HG02763 (cell line): ENCODE results near the gene RFX3.

Experiments used
- ATAC-seq: cut with Tn5 transposase; IDR thresholded peaks from one replicate; pipeline ENCODE4 v1.9.1; 2021; ENCODE audit warnings: mild to moderate bottlenecking, moderate library complexity; ENCODE audit not compliant: unreplicated experiment

RFX3 gene

GRCh38 chr9:3514786-3515185 lies 11.0 kb downstream of the RFX3 start:
- no peak for ATAC-seq

GRCh38 chr9:3513265-3513818 lies 12.5 kb downstream of the RFX3 start:
- no peak for ATAC-seq

GRCh38 chr9:3511551-3511950 lies 14.2 kb downstream of the RFX3 start:
- ATAC-seq = no peak

GRCh38 chr9:3510796-3511195 lies 15.0 kb downstream of the RFX3 start:
- no peak for ATAC-seq

- no peak for ATAC-seq
Measured at GRCh38 chr9:3509926-3510325, 15.9 kb downstream of the RFX3 start.

GRCh38 chr9:3508521-3509291 lies 17.1 kb downstream of the RFX3 start:
- ATAC-seq = peak; percentile 42

GRCh38 chr9:3508078-3508431 lies 17.7 kb downstream of the RFX3 start:
- peak; percentile 12 for ATAC-seq

GRCh38 chr9:3507395-3508077 lies 18.3 kb downstream of the RFX3 start:
- ATAC-seq = peak; percentile 51

GRCh38 chr9:3506164-3506563 lies 19.6 kb downstream of the RFX3 start:
- no peak for ATAC-seq

- ATAC-seq = no peak
Measured at GRCh38 chr9:3502560-3503398, 23.0 kb downstream of the RFX3 start.

GRCh38 chr9:3500044-3500443 lies 25.8 kb downstream of the RFX3 start:
- no peak for ATAC-seq

GRCh38 chr9:3498691-3499090 lies 27.1 kb downstream of the RFX3 start:
- no peak for ATAC-seq

- no peak for ATAC-seq
Measured at GRCh38 chr9:3497857-3498256, 27.9 kb downstream of the RFX3 start.

- no peak for ATAC-seq
Measured at GRCh38 chr9:3497401-3497800, 28.4 kb downstream of the RFX3 start.

GRCh38 chr9:3495855-3496254 lies 29.9 kb downstream of the RFX3 start:
- no peak for ATAC-seq

- no peak for ATAC-seq
Measured at GRCh38 chr9:3492214-3492613, 33.6 kb downstream of the RFX3 start.

GRCh38 chr9:3491450-3491849 lies 34.4 kb downstream of the RFX3 start:
- no peak for ATAC-seq

- ATAC-seq = no peak
Measured at GRCh38 chr9:3490957-3491356, 34.8 kb downstream of the RFX3 start.

GRCh38 chr9:3482578-3482977 lies 43.2 kb downstream of the RFX3 start:
- ATAC-seq = no peak

- no peak for ATAC-seq
Measured at GRCh38 chr9:3480353-3480655, 45.5 kb downstream of the RFX3 start.

- ATAC-seq = peak; percentile 40
Measured at GRCh38 chr9:3479514-3480352, 46.1 kb downstream of the RFX3 start.
